Measurements from ENCODE around the gene PROC. TPM values are rescaled to one million over a fixed set of nuclear protein-coding genes. Genes with fewer than 3 reads are reported as not detected.

The PROC gene
- total RNA-seq, 1 experiment from 2014 or later = 1.1 TPM

- Histone ChIP-seq H3K36me3 (ENCODE audit: control insufficient read depth, insufficient read depth, low read length) (no peaks in the 10 kb centered on the region), H3K4me1 (ENCODE audit: control insufficient read depth, insufficient read depth, low read length) (no peaks in the 10 kb centered on the region), H3K4me3 (ENCODE audit: low read depth in 2 of 2, low read length in 2 of 2) (no peak overlapping the region), H3K27ac (ENCODE audit: low read length) (no peak overlapping the region), H3K27me3 (ENCODE audit: control insufficient read depth, insufficient read depth, low read length) (no peaks in the 10 kb centered on the region), H3K9me3 (ENCODE audit: control insufficient read depth, insufficient read depth, low read depth, low read length) (no peaks in the 10 kb centered on the region)
- in situ Hi-C loops (cut with HindIII; ENCODE audit: low pct_unique_long_range_greater_than_20kb, low sequenced_read_pairs) = no loop called here
- CTCF ChIA-PET = no interaction called here
- TF ChIP-seq SIN3A (IDR thresholded peaks at IDR 0.05; ENCODE audit: borderline replicate concordance, insufficient read depth, low read depth, low read length) (no peak), TCF7L2 (IDR thresholded peaks at IDR 0.05; ENCODE audit: low read depth, low read length) (no peak), POLR2AphosphoS5 (IDR thresholded peaks at IDR 0.05; ENCODE audit: low read depth, low read length) (no peak), REST (IDR thresholded peaks at IDR 0.05; ENCODE audit: insufficient read depth in 1 of 2, low read depth in 2 of 2, low read length in 1 of 2) (no peak)
- TF ChIP-seq, protein P1, sequence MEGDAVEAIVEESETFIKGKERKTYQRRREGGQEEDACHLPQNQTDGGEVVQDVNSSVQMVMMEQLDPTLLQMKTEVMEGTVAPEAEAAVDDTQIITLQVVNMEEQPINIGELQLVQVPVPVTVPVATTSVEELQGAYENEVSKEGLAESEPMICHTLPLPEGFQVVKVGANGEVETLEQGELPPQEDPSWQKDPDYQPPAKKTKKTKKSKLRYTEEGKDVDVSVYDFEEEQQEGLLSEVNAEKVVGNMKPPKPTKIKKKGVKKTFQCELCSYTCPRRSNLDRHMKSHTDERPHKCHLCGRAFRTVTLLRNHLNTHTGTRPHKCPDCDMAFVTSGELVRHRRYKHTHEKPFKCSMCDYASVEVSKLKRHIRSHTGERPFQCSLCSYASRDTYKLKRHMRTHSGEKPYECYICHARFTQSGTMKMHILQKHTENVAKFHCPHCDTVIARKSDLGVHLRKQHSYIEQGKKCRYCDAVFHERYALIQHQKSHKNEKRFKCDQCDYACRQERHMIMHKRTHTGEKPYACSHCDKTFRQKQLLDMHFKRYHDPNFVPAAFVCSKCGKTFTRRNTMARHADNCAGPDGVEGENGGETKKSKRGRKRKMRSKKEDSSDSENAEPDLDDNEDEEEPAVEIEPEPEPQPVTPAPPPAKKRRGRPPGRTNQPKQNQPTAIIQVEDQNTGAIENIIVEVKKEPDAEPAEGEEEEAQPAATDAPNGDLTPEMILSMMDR (IDR thresholded peaks at IDR 0.05) = no peak
- ATAC-seq (0 out of 2 replicates have a peak, but pooled peaks have one; percentile 26), DNase-seq (ENCODE audit: low read depth, low spot score) (no peak)
- BruUV-seq (replicated peaks) = no TSS peak
- POLR2A ChIA-PET = no interaction called here
- intact Hi-C loops (cut with micrococcal nuclease; ENCODE audit: unreplicated experiment) = no loop called here
These were observed 34.8 kb downstream of the PROC start for GRCh38 chr2:127453013-127453391.

GRCh38 chr2:127453392-127454171, 35.4 kb downstream of the PROC start:
- BruUV-seq (replicated peaks) = no TSS peak
- CTCF ChIA-PET = no interaction called here
- no peaks in the 10 kb centered on the region for H3K9me3 ChIP-seq (ENCODE audit: control insufficient read depth, insufficient read depth, low read depth, low read length)
- DNase-seq (ENCODE audit: low read depth, low spot score) = no peak
- POLR2A ChIA-PET = no interaction called here
- H3K36me3 ChIP-seq (ENCODE audit: control insufficient read depth, insufficient read depth, low read length) = no peaks in the 10 kb centered on the region
- TF ChIP-seq, protein P1 (IDR thresholded peaks at IDR 0.05) = peak; percentile 64
- no peak for TF ChIP-seq SIN3A (IDR thresholded peaks at IDR 0.05; ENCODE audit: borderline replicate concordance, insufficient read depth, low read depth, low read length)
- TF ChIP-seq POLR2AphosphoS5 (IDR thresholded peaks at IDR 0.05; ENCODE audit: low read depth, low read length) = no peak
- H3K4me1 ChIP-seq (ENCODE audit: control insufficient read depth, insufficient read depth, low read length) = no peaks in the 10 kb centered on the region
- ATAC-seq = peak; percentile 76; the same call in 1 of the 2 replicates
- intact Hi-C loops (cut with micrococcal nuclease; ENCODE audit: unreplicated experiment) = no loop called here
- H3K4me3 ChIP-seq (ENCODE audit: low read depth in 2 of 2, low read length in 2 of 2) = no peak overlapping the region
- in situ Hi-C loops (cut with HindIII; ENCODE audit: low pct_unique_long_range_greater_than_20kb, low sequenced_read_pairs) = no loop called here
- no peaks in the 10 kb centered on the region for H3K27me3 ChIP-seq (ENCODE audit: control insufficient read depth, insufficient read depth, low read length)
- H3K27ac ChIP-seq (ENCODE audit: low read length) = no peak overlapping the region

All from Panc1 (cell line).